ENCODE data around the gene RAPGEF6.

GRCh38 chr5:131611064-131611381 lies 24.0 kb downstream of the RAPGEF6 start:
- TF ChIP-seq, protein P1, sequence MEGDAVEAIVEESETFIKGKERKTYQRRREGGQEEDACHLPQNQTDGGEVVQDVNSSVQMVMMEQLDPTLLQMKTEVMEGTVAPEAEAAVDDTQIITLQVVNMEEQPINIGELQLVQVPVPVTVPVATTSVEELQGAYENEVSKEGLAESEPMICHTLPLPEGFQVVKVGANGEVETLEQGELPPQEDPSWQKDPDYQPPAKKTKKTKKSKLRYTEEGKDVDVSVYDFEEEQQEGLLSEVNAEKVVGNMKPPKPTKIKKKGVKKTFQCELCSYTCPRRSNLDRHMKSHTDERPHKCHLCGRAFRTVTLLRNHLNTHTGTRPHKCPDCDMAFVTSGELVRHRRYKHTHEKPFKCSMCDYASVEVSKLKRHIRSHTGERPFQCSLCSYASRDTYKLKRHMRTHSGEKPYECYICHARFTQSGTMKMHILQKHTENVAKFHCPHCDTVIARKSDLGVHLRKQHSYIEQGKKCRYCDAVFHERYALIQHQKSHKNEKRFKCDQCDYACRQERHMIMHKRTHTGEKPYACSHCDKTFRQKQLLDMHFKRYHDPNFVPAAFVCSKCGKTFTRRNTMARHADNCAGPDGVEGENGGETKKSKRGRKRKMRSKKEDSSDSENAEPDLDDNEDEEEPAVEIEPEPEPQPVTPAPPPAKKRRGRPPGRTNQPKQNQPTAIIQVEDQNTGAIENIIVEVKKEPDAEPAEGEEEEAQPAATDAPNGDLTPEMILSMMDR (IDR thresholded peaks at IDR 0.05), result no peak
- no peak for TF ChIP-seq POLR2A (IDR thresholded peaks at IDR 0.05)
